H9 (cell line): Measurements from ENCODE around the gene TSPAN2. TPM values are rescaled to one million over a fixed set of nuclear protein-coding genes. Genes with fewer than 3 reads are reported as not detected.

Experiments
- DNase-seq: peaks from one replicate; pipeline ENCODE4 v3.0.0-alpha.2; 2017
- H2AFZ ChIP-seq: one replicate; pipeline ENCODE4 v1.6.1; 2013; ENCODE audit warnings: mild to moderate bottlenecking, low read length, control low read depth, moderate library complexity
- H2AK5ac ChIP-seq: 2 replicates; pipeline ENCODE4 v1.6.1; 2013; ENCODE audit warnings: low read length, control low read depth, mixed read lengths; ENCODE audit not compliant: insufficient read length
- H2BK120ac ChIP-seq: one replicate; pipeline ENCODE4 v1.6.1; 2013; ENCODE audit warnings: low read depth, mild to moderate bottlenecking, low read length, control low read depth, inconsistent platforms; ENCODE audit not compliant: poor library complexity, severe bottlenecking
- H2BK12ac ChIP-seq: 2 replicates; pipeline ENCODE4 v1.6.1; 2013; ENCODE audit warnings: low read length, control low read depth, mixed read lengths, low read depth; ENCODE audit not compliant: insufficient read length
- H2BK15ac ChIP-seq: 2 replicates; pipeline ENCODE4 v1.6.1; 2013; ENCODE audit warnings: low read depth, low read length, control low read depth
- H2BK20ac ChIP-seq: one replicate; pipeline ENCODE4 v1.6.1; 2013; ENCODE audit warnings: low read depth, mild to moderate bottlenecking, low read length, control low read depth, inconsistent platforms; ENCODE audit not compliant: poor library complexity, severe bottlenecking
- H2BK5ac ChIP-seq: 2 replicates; pipeline ENCODE4 v1.6.1; 2013; ENCODE audit warnings: low read length, control low read depth, mixed read lengths; ENCODE audit not compliant: insufficient read length
- H3K14ac ChIP-seq: 2 replicates; pipeline ENCODE4 v1.6.1; 2013; ENCODE audit warnings: low read length, control low read depth; ENCODE audit not compliant: insufficient read depth
- H3K18ac ChIP-seq: 2 replicates; pipeline ENCODE4 v1.6.1; 2013; ENCODE audit warnings: low read depth, mild to moderate bottlenecking, mixed read lengths, low read length, control low read depth; ENCODE audit not compliant: insufficient read length
- H3K23ac ChIP-seq: 2 replicates; pipeline ENCODE4 v1.6.1; 2013; ENCODE audit warnings: low read length, control low read depth, mixed read lengths, low read depth; ENCODE audit not compliant: insufficient read length
- H3K23me2 ChIP-seq: 2 replicates; pipeline ENCODE4 v1.6.1; 2013; ENCODE audit warnings: low read depth, mild to moderate bottlenecking, mixed read lengths, low read length, control low read depth; ENCODE audit not compliant: insufficient read length, poor library complexity, severe bottlenecking
- H3K27ac ChIP-seq: 2 replicates; pipeline ENCODE4 v1.5.1; 2013; ENCODE audit warnings: low read length, control low read depth, mixed read lengths, low read depth; ENCODE audit not compliant: insufficient read length
- H3K27me3 ChIP-seq: 2 replicates; pipeline ENCODE4 v1.6.1; 2013; ENCODE audit warnings: low read length, control low read depth, inconsistent platforms; ENCODE audit not compliant: insufficient read depth
- H3K4ac ChIP-seq: 2 replicates; pipeline ENCODE4 v1.6.1; 2013; ENCODE audit warnings: low read depth, mild to moderate bottlenecking, control low read depth, inconsistent platforms, low read length, moderate library complexity
- H3K4me1 ChIP-seq: 2 replicates; pipeline ENCODE4 v1.6.1; 2013; ENCODE audit warnings: low read length, control low read depth, inconsistent platforms; ENCODE audit not compliant: insufficient read depth
- H3K4me2 ChIP-seq: 2 replicates; pipeline ENCODE4 v1.6.1; 2013; ENCODE audit warnings: low read length, control low read depth, mixed read lengths; ENCODE audit not compliant: insufficient read length, insufficient read depth
- H3K56ac ChIP-seq: 2 replicates; pipeline ENCODE4 v1.6.1; 2013; ENCODE audit warnings: low read depth, mild to moderate bottlenecking, mixed read lengths, low read length, control low read depth; ENCODE audit not compliant: insufficient read length
- H3K79me1 ChIP-seq: 2 replicates; pipeline ENCODE4 v1.6.1; 2013; ENCODE audit warnings: low read depth, mild to moderate bottlenecking, moderate library complexity, low read length, control low read depth, inconsistent platforms; ENCODE audit not compliant: insufficient read depth, poor library complexity, severe bottlenecking
- H3K79me2 ChIP-seq: 2 replicates; pipeline ENCODE4 v1.6.1; 2013; ENCODE audit warnings: low read length, control low read depth, inconsistent platforms; ENCODE audit not compliant: insufficient read depth
- H3K9ac ChIP-seq: 2 replicates; pipeline ENCODE4 v1.6.1; 2013; ENCODE audit warnings: low read length, control low read depth, mixed read lengths; ENCODE audit not compliant: insufficient read length; ENCODE audit errors: extremely low read depth
- H3K9me3 ChIP-seq: one replicate; pipeline ENCODE4 v1.6.1; 2013; ENCODE audit warnings: low read depth, low read length, inconsistent platforms; ENCODE audit not compliant: control insufficient read depth
- H3T11ph ChIP-seq: one replicate; pipeline ENCODE4 v1.6.1; 2013; ENCODE audit warnings: mild to moderate bottlenecking, low read length, control low read depth, inconsistent platforms
- H4K20me1 ChIP-seq: one replicate; pipeline ENCODE4 v1.6.1; 2013; ENCODE audit not compliant: control insufficient read depth, insufficient read length, insufficient read depth
- H4K5ac ChIP-seq: 2 replicates; pipeline ENCODE4 v1.6.1; 2013; ENCODE audit warnings: low read depth, mild to moderate bottlenecking, mixed read lengths, low read length, control low read depth; ENCODE audit not compliant: insufficient read length
- H4K8ac ChIP-seq: replicated peaks from 2 replicates; pipeline ENCODE4 v1.6.1; 2013; ENCODE audit warnings: low read length, control low read depth, mixed read lengths, low read depth; ENCODE audit not compliant: insufficient read length
- H4K91ac ChIP-seq: 2 replicates; pipeline ENCODE4 v1.6.1; 2013; ENCODE audit warnings: low read depth, mild to moderate bottlenecking, moderate library complexity, mixed read lengths, low read length, control low read depth; ENCODE audit not compliant: insufficient read length
- H3K27ac Mint-ChIP-seq, 3 experiments: 2 replicates in 2 of 3; 3 replicates in 1 of 3; pipeline ENCODE4 v1.8.0; 2020 to 2021; ENCODE audit warnings: mixed read lengths in 3 of 3, mild to moderate bottlenecking in 1 of 3, moderate library complexity in 1 of 3
- H3K27me3 Mint-ChIP-seq: 2 replicates; pipeline ENCODE4 v1.8.0; 2021; ENCODE audit warnings: low read depth, mild to moderate bottlenecking, moderate library complexity, mixed read lengths
- H3K36me3 Mint-ChIP-seq, 3 experiments: 2 replicates in 2 of 3; 3 replicates in 1 of 3; pipeline ENCODE4 v1.8.0; 2020 to 2021; ENCODE audit warnings: low read depth in 3 of 3, mixed read lengths in 3 of 3; ENCODE audit not compliant: insufficient read depth in 1 of 3
- H3K4me1 Mint-ChIP-seq, 2 experiments: 2 replicates each; pipeline ENCODE4 v1.8.0; 2020; ENCODE audit warnings: mixed read lengths in 2 of 2
- H3K4me3 Mint-ChIP-seq, 2 experiments: 2 replicates in 1 of 2; 3 replicates in 1 of 2; pipeline ENCODE4 v1.8.0; 2020 to 2021; ENCODE audit warnings: mild to moderate bottlenecking in 2 of 2, mixed read lengths in 2 of 2, moderate library complexity in 1 of 2
- H3K9me3 Mint-ChIP-seq, 2 experiments: 2 replicates in 1 of 2; 3 replicates in 1 of 2; pipeline ENCODE4 v1.8.0; 2020; ENCODE audit warnings: mild to moderate bottlenecking in 2 of 2, mixed read lengths in 2 of 2, moderate library complexity in 1 of 2
- CTCF ChIP-seq: fragments of 200-600 bp; sonication (generic); conservative IDR thresholded peaks from 3 replicates; pipeline ENCODE4 v1.8.0; 2021; ENCODE audit warnings: antibody characterized with exemption, mild to moderate bottlenecking
- WGBS: extraction: QIAGEN DNeasy Blood & Tissue Kit; methylation state at CpG from one replicate; pipeline ENCODE4 v1.1.7; 2013; ENCODE audit warnings: missing lambda C conversion rate, low lambda C conversion rate, mixed read lengths; ENCODE audit not compliant: insufficient read length; ENCODE audit errors: extremely low coverage; 5-methylcytosine and 5-hydroxymethylcytosine counted together
- total RNA-seq: library from RNA; stranded (reverse); gene quantifications from 2 replicates; pipeline ENCODE4 v1.2.1, GENCODE V29; 2021

TSPAN2 gene
- total RNA-seq, 1 experiment from 2014 or later, result 10.8 TPM

DNA sequence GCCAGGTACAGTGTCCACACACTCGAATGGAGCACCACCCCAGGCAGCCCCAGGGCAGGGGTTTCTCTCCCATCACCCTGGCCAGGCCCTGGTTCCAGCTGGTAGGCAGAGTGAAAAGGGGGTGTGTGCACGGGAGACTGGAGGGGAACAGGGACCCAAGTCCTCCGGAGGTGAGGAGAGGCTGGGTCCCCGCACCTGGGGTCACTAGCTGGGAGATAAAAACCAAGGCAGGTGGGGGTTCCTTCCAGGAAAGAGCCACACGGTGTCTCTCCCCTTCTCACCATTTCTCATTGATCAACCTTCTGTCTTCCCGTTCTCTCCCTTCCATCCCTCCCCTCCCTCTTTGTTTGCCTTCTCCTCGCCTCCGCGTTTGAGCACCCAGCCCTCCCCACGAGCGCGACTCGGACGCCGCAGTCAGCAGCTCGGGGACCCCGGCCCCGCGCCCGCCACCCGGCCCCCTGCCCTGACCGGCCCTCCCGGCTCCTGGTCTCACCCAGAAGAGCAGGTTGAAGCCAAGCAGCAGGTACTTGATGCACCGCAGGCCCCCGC is 358 bp downstream of the TSPAN2 start:
- no peak for TF ChIP-seq CTCF
- Histone ChIP-seq H3K4me2 (peak overlapping the region; percentile 85), H3K23ac (no peak overlapping the region), H3K9ac (peak overlapping the region; percentile 81), H3K23me2 (peaks cover 10% of the 10 kb centered on the region), H3K4me1 (0 out of 2 replicates have a peak, but pooled peaks cover 1% of the 10 kb centered on the region), H3K27me3 (no peaks in the 10 kb centered on the region), H2BK15ac (no peak overlapping the region), H2BK120ac (no peak overlapping the region), H4K8ac (no peak overlapping the region), H4K5ac (no peak overlapping the region), H2AK5ac (no peak overlapping the region), H2AFZ (no peak overlapping the region), H3K27ac (no peak overlapping the region), H2BK5ac (no peak overlapping the region), H3K79me1 (no peaks in the 10 kb centered on the region), H4K91ac (no peak overlapping the region), H3K18ac (peak overlapping the region; percentile 79), H3K9me3 (no peaks in the 10 kb centered on the region), H3K4ac (no peak overlapping the region), H3K14ac (peak overlapping the region; percentile 90; the same call in 1 of the 2 replicates), H4K20me1 (no peaks in the 10 kb centered on the region), H3T11ph (no peak overlapping the region), H2BK12ac (no peak overlapping the region), H3K56ac (no peak overlapping the region), H2BK20ac (no peak overlapping the region), H3K79me2 (no peaks in the 10 kb centered on the region)
- Mint-ChIP-seq H3K9me3 (no peaks in the 10 kb centered on the region), H3K4me3 (peak overlapping the region; percentile 86 to 90), H3K27ac (peak overlapping the region in 1 of 3 experiments; percentile 44; a peak in 1 of 7 replicates), H3K4me1 (peaks cover 26 to 34% of the 10 kb centered on the region in 2 experiments), H3K27me3 (peaks cover 17% of the 10 kb centered on the region), H3K36me3 (no peaks in the 10 kb centered on the region; a peak in 1 of 7 replicates)
- DNase-seq, result no peak
- WGBS, result no CpG with 5 or more reads among the region's 25 CpGs
